ENCODE measurements around the gene SEZ6L.
"Not testable (repeated sequence)": the region's sequence is repeated elsewhere in the genome, so short reads cannot be mapped to it uniquely, and the experiment has no call there.

Gene SEZ6L

DNA sequence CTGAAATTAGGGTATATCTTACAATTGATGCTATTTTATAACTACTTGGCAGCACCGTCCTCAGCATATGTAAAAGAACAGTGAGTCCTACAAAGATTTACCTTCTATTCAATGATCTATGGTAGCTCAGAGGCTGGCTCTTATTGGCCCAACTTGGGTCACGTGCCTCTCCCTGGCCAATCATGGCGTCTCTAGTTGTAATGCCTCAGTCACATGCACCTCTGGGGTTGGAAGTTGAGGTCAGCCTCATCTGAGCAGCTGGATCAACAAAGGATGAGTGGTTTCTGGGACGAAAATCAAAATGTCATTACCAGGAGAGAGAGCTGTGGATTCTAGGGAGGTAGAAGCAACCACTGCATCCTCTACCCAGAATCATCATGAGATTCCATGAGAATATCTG lies 236.9 kb downstream of the SEZ6L start:
- H3F3A ChIP-seq (ENCODE audit: low read depth), result no peaks in the 10 kb centered on the region
- no peak overlapping the region for H3K9ac ChIP-seq (ENCODE audit: low read depth, low read length, poor library complexity, severe bottlenecking)
- no peak overlapping the region for H3K4me3 ChIP-seq (ENCODE audit: low read length, poor library complexity, severe bottlenecking)
- H3K27me3 ChIP-seq (ENCODE audit: insufficient read depth, low read length, poor library complexity, severe bottlenecking), result peaks cover 8% of the 10 kb centered on the region
- no peaks in the 10 kb centered on the region for H4K20me1 ChIP-seq (ENCODE audit: insufficient read depth, low read length, poor library complexity, severe bottlenecking)
- H3K9me2 ChIP-seq (replicated peaks; ENCODE audit: low read depth, low read length), result no peaks in the 10 kb centered on the region
- no peaks in the 10 kb centered on the region for H3K79me2 ChIP-seq (ENCODE audit: insufficient read depth, low read length)
- no peaks in the 10 kb centered on the region for H3K9me3 ChIP-seq (ENCODE audit: insufficient read depth, low read depth, low read length)
- no peak overlapping the region for H3K4me2 ChIP-seq (ENCODE audit: low read depth, low read length, poor library complexity, severe bottlenecking)
- no peaks in the 10 kb centered on the region for H3K36me3 ChIP-seq (ENCODE audit: insufficient read depth, low read length)
- no peak overlapping the region for H2AFZ ChIP-seq (ENCODE audit: low read length)
- H3K4me1 ChIP-seq (ENCODE audit: insufficient read depth, low read length, poor library complexity, severe bottlenecking), result no peaks in the 10 kb centered on the region
- TF ChIP-seq, protein P1, sequence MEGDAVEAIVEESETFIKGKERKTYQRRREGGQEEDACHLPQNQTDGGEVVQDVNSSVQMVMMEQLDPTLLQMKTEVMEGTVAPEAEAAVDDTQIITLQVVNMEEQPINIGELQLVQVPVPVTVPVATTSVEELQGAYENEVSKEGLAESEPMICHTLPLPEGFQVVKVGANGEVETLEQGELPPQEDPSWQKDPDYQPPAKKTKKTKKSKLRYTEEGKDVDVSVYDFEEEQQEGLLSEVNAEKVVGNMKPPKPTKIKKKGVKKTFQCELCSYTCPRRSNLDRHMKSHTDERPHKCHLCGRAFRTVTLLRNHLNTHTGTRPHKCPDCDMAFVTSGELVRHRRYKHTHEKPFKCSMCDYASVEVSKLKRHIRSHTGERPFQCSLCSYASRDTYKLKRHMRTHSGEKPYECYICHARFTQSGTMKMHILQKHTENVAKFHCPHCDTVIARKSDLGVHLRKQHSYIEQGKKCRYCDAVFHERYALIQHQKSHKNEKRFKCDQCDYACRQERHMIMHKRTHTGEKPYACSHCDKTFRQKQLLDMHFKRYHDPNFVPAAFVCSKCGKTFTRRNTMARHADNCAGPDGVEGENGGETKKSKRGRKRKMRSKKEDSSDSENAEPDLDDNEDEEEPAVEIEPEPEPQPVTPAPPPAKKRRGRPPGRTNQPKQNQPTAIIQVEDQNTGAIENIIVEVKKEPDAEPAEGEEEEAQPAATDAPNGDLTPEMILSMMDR (conservative IDR thresholded peaks at IDR 0.05; ENCODE audit: low read length), result no peak
- no peak for TF ChIP-seq EZH2phosphoT487 (IDR thresholded peaks at IDR 0.05; ENCODE audit: borderline replicate concordance)

DNA sequence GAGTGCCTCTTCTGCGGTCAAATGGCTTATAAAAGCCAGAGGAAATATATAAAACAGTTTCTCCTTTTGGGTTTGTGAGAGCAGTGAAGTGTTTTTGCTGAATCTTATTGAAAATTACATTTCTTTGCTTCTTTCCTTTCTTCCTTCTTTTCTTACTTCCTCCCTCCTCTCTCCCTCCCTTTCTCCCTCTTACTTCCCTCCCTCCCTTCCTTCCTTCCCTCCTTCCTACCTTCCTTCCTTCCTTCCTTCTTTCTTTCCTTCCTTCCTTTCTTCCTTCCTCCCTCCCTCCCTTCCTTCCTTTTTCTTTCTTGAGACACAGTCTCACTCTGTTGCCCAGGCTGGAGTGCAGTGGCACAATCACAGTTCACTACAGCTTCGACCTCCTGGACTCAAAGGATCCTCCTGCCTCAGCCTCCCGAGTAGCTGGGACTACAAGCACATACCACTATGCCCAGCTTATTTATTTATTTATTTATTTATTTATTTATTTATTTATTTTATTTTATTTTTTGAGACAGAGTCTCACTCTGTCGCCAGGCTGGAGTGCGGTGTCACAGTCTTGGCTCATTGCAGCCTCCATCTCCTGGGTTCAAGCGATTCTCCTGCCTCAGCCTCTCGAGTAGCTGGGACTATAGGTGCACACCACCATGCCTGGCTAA lies 239.4 kb downstream of the SEZ6L start:
- not testable (repeated sequence) for H3K4me2 ChIP-seq (ENCODE audit: low read depth, low read length, poor library complexity, severe bottlenecking); H3K4me3 ChIP-seq (ENCODE audit: low read length, poor library complexity, severe bottlenecking); H3K36me3 ChIP-seq (ENCODE audit: insufficient read depth, low read length); H2AFZ ChIP-seq (ENCODE audit: low read length); H4K20me1 ChIP-seq (ENCODE audit: insufficient read depth, low read length, poor library complexity, severe bottlenecking); H3K9me2 ChIP-seq (replicated peaks; ENCODE audit: low read depth, low read length); H3K4me1 ChIP-seq (ENCODE audit: insufficient read depth, low read length, poor library complexity, severe bottlenecking); H3K9ac ChIP-seq (ENCODE audit: low read depth, low read length, poor library complexity, severe bottlenecking); H3K9me3 ChIP-seq (ENCODE audit: insufficient read depth, low read depth, low read length); H3F3A ChIP-seq (ENCODE audit: low read depth); H3K79me2 ChIP-seq (ENCODE audit: insufficient read depth, low read length)
- H3K27me3 ChIP-seq (ENCODE audit: insufficient read depth, low read length, poor library complexity, severe bottlenecking), result peaks cover 16% of the 10 kb centered on the region

DNA sequence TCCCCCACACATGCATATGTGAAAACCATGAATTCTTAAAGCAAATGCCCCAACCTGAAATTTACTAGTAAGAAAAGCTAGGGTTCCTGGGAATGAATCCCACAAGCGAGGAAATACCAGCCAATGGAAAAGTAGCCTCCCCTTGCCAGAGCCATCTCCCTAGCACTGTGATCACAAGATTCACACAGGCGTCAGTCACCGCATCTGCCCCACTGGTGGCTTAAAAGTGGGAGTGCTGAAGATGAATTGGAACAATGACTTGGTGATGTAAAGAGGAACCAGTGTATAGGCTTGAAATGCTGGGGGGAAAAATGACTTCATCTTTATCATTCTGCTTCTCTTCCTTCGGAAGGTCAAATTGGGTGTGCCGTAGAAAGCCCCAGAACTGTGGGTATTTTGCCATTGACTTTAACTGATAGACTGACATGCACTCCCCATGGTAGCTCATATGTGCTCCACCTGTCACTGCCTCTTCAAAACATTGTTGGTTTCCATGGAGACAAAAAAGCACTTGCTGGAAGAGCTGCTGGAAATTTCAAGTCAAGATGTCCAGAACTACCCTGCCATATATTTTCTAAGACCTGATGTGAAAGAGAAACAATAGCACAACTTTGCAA lies 240.6 kb downstream of the SEZ6L start:
- Histone ChIP-seq H3K9me2 (replicated peaks; ENCODE audit: low read depth, low read length) (no peaks in the 10 kb centered on the region), H3K4me1 (ENCODE audit: insufficient read depth, low read length, poor library complexity, severe bottlenecking) (no peaks in the 10 kb centered on the region), H3K9me3 (ENCODE audit: insufficient read depth, low read depth, low read length) (no peaks in the 10 kb centered on the region), H3K4me2 (ENCODE audit: low read depth, low read length, poor library complexity, severe bottlenecking) (no peak overlapping the region), H3K79me2 (ENCODE audit: insufficient read depth, low read length) (no peaks in the 10 kb centered on the region), H2AFZ (ENCODE audit: low read length) (no peak overlapping the region), H3F3A (ENCODE audit: low read depth) (no peaks in the 10 kb centered on the region), H4K20me1 (ENCODE audit: insufficient read depth, low read length, poor library complexity, severe bottlenecking) (no peaks in the 10 kb centered on the region), H3K4me3 (ENCODE audit: low read length, poor library complexity, severe bottlenecking) (no peak overlapping the region), H3K27me3 (ENCODE audit: insufficient read depth, low read length, poor library complexity, severe bottlenecking) (peaks cover 16% of the 10 kb centered on the region), H3K36me3 (ENCODE audit: insufficient read depth, low read length) (no peaks in the 10 kb centered on the region), H3K9ac (ENCODE audit: low read depth, low read length, poor library complexity, severe bottlenecking) (no peak overlapping the region)
- TF ChIP-seq, protein P1 (conservative IDR thresholded peaks at IDR 0.05; ENCODE audit: low read length), result no peak
- no peak for TF ChIP-seq EZH2phosphoT487 (IDR thresholded peaks at IDR 0.05; ENCODE audit: borderline replicate concordance)

DNA sequence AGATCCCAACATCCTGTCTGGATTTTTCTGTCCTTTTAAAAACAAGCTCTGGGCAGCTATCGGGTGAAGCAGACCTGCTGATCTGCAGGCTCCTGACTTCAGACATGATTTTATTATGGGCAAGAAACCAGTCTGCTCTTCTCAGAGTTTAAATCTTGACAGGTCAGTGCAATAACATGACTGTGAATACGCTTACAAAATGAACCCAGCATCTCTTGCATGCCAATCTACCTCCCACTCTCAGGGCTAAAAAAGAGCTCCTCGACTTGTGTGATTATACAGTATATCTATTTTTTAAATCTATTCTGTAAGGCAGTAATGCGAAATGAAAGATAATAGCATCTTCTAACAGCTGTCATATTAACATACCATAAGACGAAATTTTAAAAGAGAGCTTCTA lies 241.1 kb downstream of the SEZ6L start:
- Histone ChIP-seq H3K4me1 (ENCODE audit: insufficient read depth, low read length, poor library complexity, severe bottlenecking) (no peaks in the 10 kb centered on the region), H3K36me3 (ENCODE audit: insufficient read depth, low read length) (no peaks in the 10 kb centered on the region), H3K4me3 (ENCODE audit: low read length, poor library complexity, severe bottlenecking) (no peak overlapping the region), H3K4me2 (ENCODE audit: low read depth, low read length, poor library complexity, severe bottlenecking) (no peak overlapping the region), H3K9me3 (ENCODE audit: insufficient read depth, low read depth, low read length) (no peaks in the 10 kb centered on the region), H3K9me2 (replicated peaks; ENCODE audit: low read depth, low read length) (no peaks in the 10 kb centered on the region), H3K9ac (ENCODE audit: low read depth, low read length, poor library complexity, severe bottlenecking) (no peak overlapping the region), H4K20me1 (ENCODE audit: insufficient read depth, low read length, poor library complexity, severe bottlenecking) (no peaks in the 10 kb centered on the region), H2AFZ (ENCODE audit: low read length) (no peak overlapping the region), H3K27me3 (ENCODE audit: insufficient read depth, low read length, poor library complexity, severe bottlenecking) (peaks cover 16% of the 10 kb centered on the region), H3K79me2 (ENCODE audit: insufficient read depth, low read length) (no peaks in the 10 kb centered on the region), H3F3A (ENCODE audit: low read depth) (no peaks in the 10 kb centered on the region)
- TF ChIP-seq, protein P1 (conservative IDR thresholded peaks at IDR 0.05; ENCODE audit: low read length), result no peak
- TF ChIP-seq EZH2phosphoT487 (IDR thresholded peaks at IDR 0.05; ENCODE audit: borderline replicate concordance), result no peak

Measured in Loucy (cell line).